Measurements from ENCODE around the gene DDT.
A peak's percentile ranks its signal among the peaks of the same experiment; 100 is the strongest.
"Not testable (repeated sequence)": the region's sequence is repeated elsewhere in the genome, so short reads cannot be mapped to it uniquely, and the experiment has no call there.

DDT gene

GRCh38 chr22:23986538-23987178, 12.4 kb upstream of the DDT start:
- not testable (repeated sequence) for DNase-seq

GRCh38 chr22:23986089-23986488, 11.8 kb upstream of the DDT start:
- not testable (repeated sequence) for DNase-seq

- DNase-seq = peak in 2 of 3 donors; percentile 13 to 55
Observed at GRCh38 chr22:23984430-23984829, 10.2 kb upstream of the DDT start.

- not testable (repeated sequence) for DNase-seq
Observed at GRCh38 chr22:23980567-23980966, 6.3 kb upstream of the DDT start.

- DNase-seq = not testable (repeated sequence)
Observed at GRCh38 chr22:23979557-23980240, 5.5 kb upstream of the DDT start, which contains the start of gene GSTT2. Gene GSTT2 (plus strand): TSS chr22:23980134.

GRCh38 chr22:23977304-23977703, 3.1 kb upstream of the DDT start:
- not testable (repeated sequence) for DNase-seq

- DNase-seq = not testable (repeated sequence)
Observed at GRCh38 chr22:23974836-23975352, 653 bp upstream of the DDT start.

- DNase-seq = not testable (repeated sequence)
Observed at GRCh38 chr22:23971927-23972326, 2.3 kb downstream of the DDT start.

- DNase-seq = no peak
Observed at GRCh38 chr22:23970816-23971486, 3.3 kb downstream of the DDT start.

- DNase-seq = no peak
Observed at GRCh38 chr22:23970201-23970641, 4.0 kb downstream of the DDT start.

- no peak for DNase-seq
Observed at GRCh38 chr22:23969071-23969470, 5.2 kb downstream of the DDT start.

GRCh38 chr22:23966568-23966967, 7.7 kb downstream of the DDT start, which contains the start of gene DDTL:
Gene DDTL (plus strand): TSS chr22:23966888. CDS start chr22:23966915, 27 bp downstream.
- DNase-seq = not testable (repeated sequence)

- DNase-seq = not testable (repeated sequence)
Observed at GRCh38 chr22:23966094-23966493, 8.1 kb downstream of the DDT start.

GRCh38 chr22:23961084-23961771, 13.0 kb downstream of the DDT start, which contains the start of gene GSTT2B:
Gene GSTT2B (minus strand): TSS chr22:23961195. CDS start chr22:23961131, 64 bp downstream.
- DNase-seq = not testable (repeated sequence)

GRCh38 chr22:23956301-23956900, 17.8 kb downstream of the DDT start:
- peak; percentile 78 to 90 (median 81) for DNase-seq

GRCh38 chr22:23955886-23956285, 18.4 kb downstream of the DDT start:
- DNase-seq = not testable (repeated sequence)

GRCh38 chr22:23954991-23955305, 19.3 kb downstream of the DDT start:
- DNase-seq = not testable (repeated sequence)

GRCh38 chr22:23954193-23954990, 19.8 kb downstream of the DDT start:
- not testable (repeated sequence) for DNase-seq

- DNase-seq = not testable (repeated sequence)
Observed at GRCh38 chr22:23953485-23953884, 20.8 kb downstream of the DDT start.

- DNase-seq = not testable (repeated sequence)
Observed at GRCh38 chr22:23952794-23953405, 21.3 kb downstream of the DDT start.

- DNase-seq = peak; percentile 51 to 66 (median 59)
Observed at GRCh38 chr22:23951383-23951782, 22.9 kb downstream of the DDT start.
